HEK293 (cell line): ENCODE measurements around the gene FAM83C.
A peak's percentile ranks its signal among the peaks of the same experiment; 100 is the strongest.

Source experiments
- CTCF ChIA-PET: fragments of 350-600 bp; formaldehyde crosslinking; extraction: SDS; loops from one replicate; lab custom pipeline; 2021; ENCODE audit warnings: antibody characterized with exemption; lab: Yijun Ruan, JAX
- POLR2A ChIA-PET: fragments of 300-600 bp; formaldehyde crosslinking; extraction: SDS; loops from one replicate; lab custom pipeline; 2020; ENCODE audit warnings: antibody characterized with exemption, inconsistent platforms; lab: Yijun Ruan, JAX
- H3K27ac ChIP-seq: fragments of 200-500 bp; sonication (Bioruptor generic); 2 replicates; pipeline ENCODE4 v1.5.1; 2014; ENCODE audit warnings: low read depth, low read length, control low read depth, inconsistent platforms; ENCODE audit errors: extremely low read depth
- H3K36me3 ChIP-seq, 2 experiments: fragments of 200-500 bp in 1 of 2; sonication (Bioruptor generic) in 1 of 2; 1 replicate in 1 of 2; 2 replicates in 1 of 2; pipeline ENCODE4 v1.5.1; 2014 to 2017; ENCODE audit warnings: inconsistent platforms in 2 of 2, low read length in 2 of 2; ENCODE audit not compliant: control insufficient read depth in 2 of 2, insufficient read depth in 1 of 2
- H3K4me1 ChIP-seq: fragments of 200-500 bp; sonication (Bioruptor generic); 2 replicates; pipeline ENCODE4 v1.5.1; 2014; ENCODE audit warnings: mild to moderate bottlenecking, low read length, inconsistent platforms; ENCODE audit not compliant: control insufficient read depth, insufficient read depth
- H3K4me3 ChIP-seq: 2 replicates; pipeline ENCODE4 v1.5.1; 2011; ENCODE audit warnings: low read depth, mild to moderate bottlenecking, control low read depth, low read length, moderate library complexity
- H3K9me3 ChIP-seq: fragments of 200-500 bp; sonication (Bioruptor generic); 2 replicates; pipeline ENCODE4 v1.5.1; 2014; ENCODE audit warnings: low read depth, low read length, inconsistent platforms; ENCODE audit not compliant: control insufficient read depth, insufficient read depth
- HOXA7 ChIP-seq: sonication (generic); formaldehyde crosslinking; IDR thresholded peaks from 2 replicates; pipeline ENCODE4 v1.8.1; 2022; ENCODE audit warnings: missing genetic modification reagents, borderline replicate concordance
- KLF16 ChIP-seq: fragments of 450-650 bp; formaldehyde crosslinking; IDR thresholded peaks from 2 replicates; pipeline ENCODE4 v1.5.1; 2017; ENCODE audit warnings: missing biosample characterization, missing genetic modification characterization
- RBAK ChIP-seq: fragments of 450-650 bp; formaldehyde crosslinking; IDR thresholded peaks from 2 replicates; pipeline ENCODE4 v1.5.1; 2016; ENCODE audit warnings: missing biosample characterization, missing genetic modification characterization
- SCRT2 ChIP-seq: fragments of 450-650 bp; formaldehyde crosslinking; IDR thresholded peaks from 2 replicates; pipeline ENCODE4 v1.5.1; 2016; ENCODE audit warnings: missing biosample characterization, missing genetic modification characterization
- ZBTB8A ChIP-seq: fragments of 450-650 bp; formaldehyde crosslinking; IDR thresholded peaks from 2 replicates; pipeline ENCODE4 v1.5.1; 2016; ENCODE audit warnings: missing biosample characterization, missing genetic modification characterization
- ZFP41 ChIP-seq: fragments of 450-650 bp; formaldehyde crosslinking; IDR thresholded peaks from 2 replicates; pipeline ENCODE4 v1.5.1; 2016; ENCODE audit warnings: missing biosample characterization, missing genetic modification characterization, borderline replicate concordance
- ZNF121 ChIP-seq: fragments of 450-650 bp; formaldehyde crosslinking; IDR thresholded peaks from 2 replicates; pipeline ENCODE4 v1.5.1; 2016; ENCODE audit warnings: missing biosample characterization, missing genetic modification characterization
- ZNF133 ChIP-seq: fragments of 450-650 bp; formaldehyde crosslinking; IDR thresholded peaks from 2 replicates; pipeline ENCODE4 v1.5.1; 2016; ENCODE audit warnings: missing biosample characterization, missing genetic modification characterization
- ZNF140 ChIP-seq: fragments of 450-650 bp; formaldehyde crosslinking; IDR thresholded peaks from 2 replicates; pipeline ENCODE4 v1.5.1; 2016; ENCODE audit warnings: missing biosample characterization, missing genetic modification characterization
- ZNF157 ChIP-seq: fragments of 450-650 bp; formaldehyde crosslinking; IDR thresholded peaks from 2 replicates; pipeline ENCODE4 v1.5.1; 2016; ENCODE audit warnings: missing biosample characterization, missing genetic modification characterization
- ZNF23 ChIP-seq: fragments of 450-650 bp; formaldehyde crosslinking; IDR thresholded peaks from 2 replicates; pipeline ENCODE4 v1.5.1; 2016; ENCODE audit warnings: missing biosample characterization, missing genetic modification characterization, borderline replicate concordance
- ZNF274 ChIP-seq, 2 experiments: fragments of 200-500 bp in 1 of 2; fragments of 450-650 bp in 1 of 2; sonication (Bioruptor generic) in 1 of 2; formaldehyde crosslinking in 1 of 2; IDR thresholded peaks; 2 replicates each; pipeline versions ENCODE4 v1.5.1 to v1.6.1; 2014 to 2016; ENCODE audit warnings: borderline replicate concordance in 1 of 2, inconsistent platforms in 1 of 2, low read length in 1 of 2, missing biosample characterization in 1 of 2, missing genetic modification characterization in 1 of 2
- ZNF335 ChIP-seq: fragments of 450-650 bp; formaldehyde crosslinking; conservative IDR thresholded peaks from 2 replicates; pipeline ENCODE4 v1.5.1; 2016; ENCODE audit warnings: missing biosample characterization, missing genetic modification characterization
- ZNF433 ChIP-seq: fragments of 450-650 bp; formaldehyde crosslinking; IDR thresholded peaks from 2 replicates; pipeline ENCODE4 v1.5.1; 2016; ENCODE audit warnings: missing biosample characterization, missing genetic modification characterization, low read depth
- ZNF514 ChIP-seq: fragments of 450-650 bp; formaldehyde crosslinking; IDR thresholded peaks from 2 replicates; pipeline ENCODE4 v1.5.1; 2016; ENCODE audit warnings: missing biosample characterization, missing genetic modification characterization
- ZNF548 ChIP-seq: fragments of 450-650 bp; formaldehyde crosslinking; IDR thresholded peaks from 2 replicates; pipeline ENCODE4 v1.5.1; 2016; ENCODE audit warnings: missing biosample characterization, missing genetic modification characterization
- ZNF600 ChIP-seq: fragments of 450-650 bp; formaldehyde crosslinking; IDR thresholded peaks from 2 replicates; pipeline ENCODE4 v1.5.1; 2016; ENCODE audit warnings: missing biosample characterization, missing genetic modification characterization
- TF ChIP-seq, protein P1 (sequence below): fragments of 450-650 bp; formaldehyde crosslinking; conservative IDR thresholded peaks from 2 replicates; pipeline ENCODE4 v1.5.1; 2016; ENCODE audit warnings: low read depth, missing biosample characterization, missing genetic modification characterization
- TF ChIP-seq, protein P2 (sequence below): sonication (generic); formaldehyde crosslinking; IDR thresholded peaks from 2 replicates; pipeline ENCODE4 v1.8.1; 2022; ENCODE audit warnings: mild to moderate bottlenecking, moderate library complexity, missing genetic modification reagents
- TF ChIP-seq, protein P3 (sequence below): fragments of 450-650 bp; formaldehyde crosslinking; IDR thresholded peaks from 2 replicates; pipeline ENCODE4 v1.5.1; 2017; ENCODE audit warnings: missing biosample characterization, mild to moderate bottlenecking, missing genetic modification characterization, moderate library complexity
- TF ChIP-seq, protein P4 (sequence below): fragments of 450-650 bp; formaldehyde crosslinking; IDR thresholded peaks from 2 replicates; pipeline ENCODE4 v1.5.1; 2016; ENCODE audit warnings: missing biosample characterization, missing genetic modification characterization
- TF ChIP-seq, protein P5 (sequence below): fragments of 450-650 bp; formaldehyde crosslinking; IDR thresholded peaks from 2 replicates; pipeline ENCODE4 v1.5.1; 2016; ENCODE audit warnings: missing biosample characterization, missing genetic modification characterization

Gene FAM83C

DNA sequence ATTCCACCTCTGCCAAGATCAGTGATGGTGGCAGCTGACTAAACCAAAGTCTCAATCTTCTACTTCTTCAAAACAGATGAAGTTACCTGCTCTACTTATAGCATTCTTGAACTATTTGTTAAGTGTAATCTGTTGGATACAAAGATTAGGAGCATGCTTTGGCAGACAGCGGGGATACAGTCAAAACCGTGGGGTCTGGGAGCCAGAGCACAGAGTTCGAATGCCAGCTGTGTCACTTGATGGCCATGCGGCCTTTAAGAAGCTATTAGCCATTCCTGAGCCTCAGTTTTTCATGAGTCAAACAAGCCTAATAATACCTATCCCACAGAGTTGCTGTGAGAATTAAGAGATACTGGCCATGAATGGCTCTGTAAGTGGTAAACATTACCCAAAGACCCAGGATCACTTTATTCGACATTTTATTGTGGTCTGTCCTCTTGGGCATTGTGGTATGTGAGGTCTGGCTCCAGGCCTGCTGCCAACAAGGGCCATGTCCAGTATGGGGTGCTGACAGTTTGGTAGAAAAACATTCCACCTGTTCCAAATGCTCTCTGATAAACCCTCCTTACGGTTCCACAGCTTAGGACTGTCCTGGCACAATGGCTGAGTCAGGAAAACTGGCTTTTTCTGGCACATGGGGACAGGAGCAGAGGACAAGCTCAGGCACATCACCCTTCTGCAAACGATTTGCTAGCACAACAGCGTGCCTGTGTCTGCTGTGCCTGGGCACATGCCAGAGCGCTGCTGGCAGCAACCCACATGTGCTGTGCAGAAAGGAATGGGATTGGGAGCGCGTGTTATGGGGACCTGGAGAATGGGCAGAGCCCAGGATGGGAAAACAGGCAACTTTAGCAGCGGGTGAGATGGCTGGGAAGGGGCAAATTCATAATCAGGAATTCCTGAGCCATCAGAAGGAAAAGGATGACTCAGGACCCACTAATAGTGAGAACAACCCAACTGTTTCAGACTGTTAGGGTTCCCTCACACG is 15.7 kb upstream of the FAM83C start:
- TF ChIP-seq ZNF133 (tag by site-specific recombination) (no peak), ZNF335 (peak; percentile 18; the same call in 1 of the 2 replicates), ZBTB8A (tag by site-specific recombination) (no peak), ZNF600 (peak; percentile 74), ZNF23 (tag by site-specific recombination) (no peak), HOXA7 (CRISPR knock-in tag) (no peak), ZNF433 (no peak), ZFP41 (tag by site-specific recombination) (no peak), ZNF514 (tag by site-specific recombination) (no peak), RBAK (tag by site-specific recombination) (no peak), SCRT2 (0 out of 2 replicates have a peak, but pooled peaks have one; percentile 17), ZNF548 (tag by site-specific recombination) (no peak), KLF16 (tag by site-specific recombination) (no peak), ZNF274 (IDR thresholded peaks at IDR 0.05; ENCODE audit: low read length) (no peak), ZNF274 (tag by site-specific recombination; IDR thresholded peaks at IDR 0.05; ENCODE audit: borderline replicate concordance) (no peak), ZNF140 (tag by site-specific recombination) (no peak), ZNF121 (tag by site-specific recombination) (no peak), ZNF157 (tag by site-specific recombination) (no peak)
- TF ChIP-seq, protein P1, sequence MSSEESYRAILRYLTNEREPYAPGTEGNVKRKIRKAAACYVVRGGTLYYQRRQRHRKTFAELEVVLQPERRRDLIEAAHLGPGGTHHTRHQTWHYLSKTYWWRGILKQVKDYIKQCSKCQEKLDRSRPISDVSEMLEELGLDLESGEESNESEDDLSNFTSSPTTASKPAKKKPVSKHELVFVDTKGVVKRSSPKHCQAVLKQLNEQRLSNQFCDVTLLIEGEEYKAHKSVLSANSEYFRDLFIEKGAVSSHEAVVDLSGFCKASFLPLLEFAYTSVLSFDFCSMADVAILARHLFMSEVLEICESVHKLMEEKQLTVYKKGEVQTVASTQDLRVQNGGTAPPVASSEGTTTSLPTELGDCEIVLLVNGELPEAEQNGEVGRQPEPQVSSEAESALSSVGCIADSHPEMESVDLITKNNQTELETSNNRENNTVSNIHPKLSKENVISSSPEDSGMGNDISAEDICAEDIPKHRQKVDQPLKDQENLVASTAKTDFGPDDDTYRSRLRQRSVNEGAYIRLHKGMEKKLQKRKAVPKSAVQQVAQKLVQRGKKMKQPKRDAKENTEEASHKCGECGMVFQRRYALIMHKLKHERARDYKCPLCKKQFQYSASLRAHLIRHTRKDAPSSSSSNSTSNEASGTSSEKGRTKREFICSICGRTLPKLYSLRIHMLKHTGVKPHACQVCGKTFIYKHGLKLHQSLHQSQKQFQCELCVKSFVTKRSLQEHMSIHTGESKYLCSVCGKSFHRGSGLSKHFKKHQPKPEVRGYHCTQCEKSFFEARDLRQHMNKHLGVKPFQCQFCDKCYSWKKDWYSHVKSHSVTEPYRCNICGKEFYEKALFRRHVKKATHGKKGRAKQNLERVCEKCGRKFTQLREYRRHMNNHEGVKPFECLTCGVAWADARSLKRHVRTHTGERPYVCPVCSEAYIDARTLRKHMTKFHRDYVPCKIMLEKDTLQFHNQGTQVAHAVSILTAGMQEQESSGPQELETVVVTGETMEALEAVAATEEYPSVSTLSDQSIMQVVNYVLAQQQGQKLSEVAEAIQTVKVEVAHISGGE, result no peak
- TF ChIP-seq, protein P2, sequence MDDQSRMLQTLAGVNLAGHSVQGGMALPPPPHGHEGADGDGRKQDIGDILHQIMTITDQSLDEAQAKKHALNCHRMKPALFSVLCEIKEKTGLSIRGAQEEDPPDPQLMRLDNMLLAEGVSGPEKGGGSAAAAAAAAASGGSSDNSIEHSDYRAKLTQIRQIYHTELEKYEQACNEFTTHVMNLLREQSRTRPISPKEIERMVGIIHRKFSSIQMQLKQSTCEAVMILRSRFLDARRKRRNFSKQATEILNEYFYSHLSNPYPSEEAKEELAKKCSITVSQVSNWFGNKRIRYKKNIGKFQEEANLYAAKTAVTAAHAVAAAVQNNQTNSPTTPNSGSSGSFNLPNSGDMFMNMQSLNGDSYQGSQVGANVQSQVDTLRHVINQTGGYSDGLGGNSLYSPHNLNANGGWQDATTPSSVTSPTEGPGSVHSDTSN, result no peak
- TF ChIP-seq, protein P3, sequence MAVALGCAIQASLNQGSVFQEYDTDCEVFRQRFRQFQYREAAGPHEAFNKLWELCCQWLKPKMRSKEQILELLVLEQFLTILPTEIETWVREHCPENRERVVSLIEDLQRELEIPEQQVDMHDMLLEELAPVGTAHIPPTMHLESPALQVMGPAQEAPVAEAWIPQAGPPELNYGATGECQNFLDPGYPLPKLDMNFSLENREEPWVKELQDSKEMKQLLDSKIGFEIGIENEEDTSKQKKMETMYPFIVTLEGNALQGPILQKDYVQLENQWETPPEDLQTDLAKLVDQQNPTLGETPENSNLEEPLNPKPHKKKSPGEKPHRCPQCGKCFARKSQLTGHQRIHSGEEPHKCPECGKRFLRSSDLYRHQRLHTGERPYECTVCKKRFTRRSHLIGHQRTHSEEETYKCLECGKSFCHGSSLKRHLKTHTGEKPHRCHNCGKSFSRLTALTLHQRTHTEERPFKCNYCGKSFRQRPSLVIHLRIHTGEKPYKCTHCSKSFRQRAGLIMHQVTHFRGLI (tag by site-specific recombination), result no peak
- TF ChIP-seq, protein P4, sequence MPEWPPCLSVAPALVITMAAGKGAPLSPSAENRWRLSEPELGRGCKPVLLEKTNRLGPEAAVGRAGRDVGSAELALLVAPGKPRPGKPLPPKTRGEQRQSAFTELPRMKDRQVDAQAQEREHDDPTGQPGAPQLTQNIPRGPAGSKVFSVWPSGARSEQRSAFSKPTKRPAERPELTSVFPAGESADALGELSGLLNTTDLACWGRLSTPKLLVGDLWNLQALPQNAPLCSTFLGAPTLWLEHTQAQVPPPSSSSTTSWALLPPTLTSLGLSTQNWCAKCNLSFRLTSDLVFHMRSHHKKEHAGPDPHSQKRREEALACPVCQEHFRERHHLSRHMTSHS (tag by site-specific recombination), result no peak
- TF ChIP-seq, protein P5, sequence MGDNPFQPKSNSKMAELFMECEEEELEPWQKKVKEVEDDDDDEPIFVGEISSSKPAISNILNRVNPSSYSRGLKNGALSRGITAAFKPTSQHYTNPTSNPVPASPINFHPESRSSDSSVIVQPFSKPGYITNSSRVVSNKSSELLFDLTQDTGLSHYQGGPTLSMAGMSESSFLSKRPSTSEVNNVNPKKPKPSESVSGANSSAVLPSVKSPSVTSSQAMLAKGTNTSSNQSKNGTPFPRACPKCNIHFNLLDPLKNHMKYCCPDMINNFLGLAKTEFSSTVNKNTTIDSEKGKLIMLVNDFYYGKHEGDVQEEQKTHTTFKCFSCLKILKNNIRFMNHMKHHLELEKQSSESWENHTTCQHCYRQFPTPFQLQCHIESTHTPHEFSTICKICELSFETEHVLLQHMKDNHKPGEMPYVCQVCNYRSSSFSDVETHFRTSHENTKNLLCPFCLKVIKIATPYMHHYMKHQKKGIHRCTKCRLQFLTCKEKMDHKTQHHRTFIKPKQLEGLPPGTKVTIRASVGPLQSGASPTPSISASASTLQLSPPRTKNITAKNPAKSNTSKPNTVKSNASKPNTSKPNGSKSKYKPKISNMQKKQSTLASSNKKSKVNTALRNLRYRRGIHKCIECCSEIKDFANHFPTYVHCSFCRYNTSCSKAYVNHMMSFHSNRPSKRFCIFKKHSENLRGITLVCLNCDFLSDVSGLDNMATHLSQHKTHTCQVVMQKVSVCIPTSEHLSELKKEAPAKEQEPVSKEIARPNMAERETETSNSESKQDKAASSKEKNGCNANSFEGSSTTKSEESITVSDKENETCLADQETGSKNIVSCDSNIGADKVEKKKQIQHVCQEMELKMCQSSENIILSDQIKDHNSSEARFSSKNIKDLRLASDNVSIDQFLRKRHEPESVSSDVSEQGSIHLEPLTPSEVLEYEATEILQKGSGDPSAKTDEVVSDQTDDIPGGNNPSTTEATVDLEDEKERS (tag by site-specific recombination), result no peak
- H3K36me3 ChIP-seq, result peaks cover 0 to 11% of the 10 kb centered on the region in 2 experiments; a peak in 1 of 3 replicates
- H3K4me1 ChIP-seq, result peaks cover 9% of the 10 kb centered on the region
- no peaks in the 10 kb centered on the region for H3K9me3 ChIP-seq
- H3K27ac ChIP-seq, result no peak overlapping the region
- POLR2A ChIA-PET, result interaction anchor here (3.0 to 3.3 kb wide), 2 partner anchors 24 to 147 kb away, joined by 15 read pairs; partner anchors contain the start of genes CEP250 and EIF6
- CTCF ChIA-PET, result interaction anchor here (0.6 to 13.7 kb wide), 19 partner anchors 10 to 454 kb away, joined by 3 to 236 read pairs (median 4); partner anchors contain the start of gene GDF5
- no peak overlapping the region for H3K4me3 ChIP-seq
